H1 (cell line): ENCODE results near the gene ZNF839. TPM values are rescaled to one million over a fixed set of nuclear protein-coding genes. Genes with fewer than 3 reads are reported as not detected.

Experiments used
- CTCF ChIA-PET: fragments of 300-600 bp; sonication (Branson Sonifier 250); formaldehyde crosslinking; loops from one replicate; lab custom pipeline; 2021; ENCODE audit not compliant: partially characterized antibody; lab: Charles Lee
- POLR2A ChIA-PET: fragments of 300-600 bp; sonication (Branson Sonifier 250); formaldehyde crosslinking; loops from one replicate; lab custom pipeline; 2021; ENCODE audit warnings: inconsistent platforms; ENCODE audit not compliant: partially characterized antibody; lab: Charles Lee
- DNase-seq, 2 experiments: peaks; one replicate each; pipeline versions ENCODE4 v3.0.0 to v3.0.0-alpha.2; 2010 to 2022; ENCODE audit warnings: low spot score in 2 of 2, low read depth in 1 of 2, mixed read lengths in 1 of 2
- FAIRE-seq: peaks from 2 replicates; lab custom pipeline; 2011; peaks lifted over from hg19 to GRCh38; lab: Jason Lieb, UNC
- H2AFZ ChIP-seq: 2 replicates; pipeline ENCODE4 v1.8.1; 2012; ENCODE audit warnings: low read length, inconsistent platforms
- H2AK5ac ChIP-seq: 2 replicates; pipeline ENCODE4 v1.6.1; 2013; ENCODE audit warnings: low read depth, low read length
- H2BK120ac ChIP-seq: replicated peaks from 2 replicates; pipeline ENCODE3; 2013; ENCODE audit warnings: low read depth, low read length, inconsistent platforms
- H2BK12ac ChIP-seq: 2 replicates; pipeline ENCODE4 v1.6.1; 2013; ENCODE audit warnings: low read depth, low read length
- H2BK15ac ChIP-seq: 2 replicates; pipeline ENCODE4 v1.6.1; 2013; ENCODE audit warnings: low read length
- H2BK20ac ChIP-seq: 2 replicates; pipeline ENCODE4 v1.6.1; 2013; ENCODE audit warnings: low read length
- H2BK5ac ChIP-seq: 2 replicates; pipeline ENCODE4 v1.6.1; 2013; ENCODE audit warnings: low read depth, low read length
- H3K14ac ChIP-seq: 2 replicates; pipeline ENCODE4 v1.6.1; 2013; ENCODE audit warnings: inconsistent platforms; ENCODE audit not compliant: insufficient read length
- H3K18ac ChIP-seq: 2 replicates; pipeline ENCODE4 v1.6.1; 2013; ENCODE audit warnings: low read length; ENCODE audit errors: extremely low read depth
- H3K23ac ChIP-seq: 2 replicates; pipeline ENCODE4 v1.6.1; 2013; ENCODE audit warnings: inconsistent platforms; ENCODE audit not compliant: insufficient read length
- H3K23me2 ChIP-seq: 2 replicates; pipeline ENCODE4 v1.6.1; 2013; ENCODE audit warnings: low read depth, low read length
- H3K27ac ChIP-seq: 2 replicates; pipeline ENCODE4 v1.6.1; 2011; ENCODE audit warnings: low read depth, low read length, inconsistent platforms
- H3K27me3 ChIP-seq, 4 experiments: replicated peaks in 1 of 4; 1 replicate in 1 of 4; 2 replicates in 3 of 4; pipeline versions ENCODE4 v1.6.1 to v1.8.1; 2011 to 2013; ENCODE audit warnings: low read length in 3 of 4, mild to moderate bottlenecking in 3 of 4, inconsistent platforms in 2 of 4, mixed read lengths in 2 of 4, moderate library complexity in 1 of 4; ENCODE audit not compliant: control insufficient read depth in 3 of 4, insufficient read depth in 3 of 4; ENCODE audit errors: extremely low read depth in 1 of 4
- H3K36me3 ChIP-seq, 4 experiments: 2 replicates each; pipeline versions ENCODE4 v1.6.1 to v1.8.1; 2011 to 2013; ENCODE audit warnings: mild to moderate bottlenecking in 4 of 4, low read length in 3 of 4, moderate library complexity in 2 of 4, control low read depth in 1 of 4, inconsistent platforms in 1 of 4; ENCODE audit not compliant: insufficient read depth in 4 of 4, control insufficient read depth in 2 of 4
- H3K4ac ChIP-seq: replicated peaks from 2 replicates; pipeline ENCODE3; 2013; ENCODE audit warnings: low read length, low read depth, mixed read lengths, inconsistent platforms; ENCODE audit not compliant: insufficient read length
- H3K4me1 ChIP-seq, 4 experiments: replicated peaks in 1 of 4; 1 replicate in 1 of 4; 2 replicates in 3 of 4; pipeline versions ENCODE4 v1.6.1 to v1.8.1; 2011 to 2013; ENCODE audit warnings: low read length in 3 of 4, inconsistent platforms in 2 of 4, mixed read lengths in 1 of 4; ENCODE audit not compliant: insufficient read depth in 4 of 4, control insufficient read depth in 3 of 4
- H3K4me2 ChIP-seq, 2 experiments: 2 replicates each; pipeline versions ENCODE4 v1.6.1 to v1.8.1; 2011 to 2013; ENCODE audit warnings: low read depth in 2 of 2, low read length in 2 of 2, control low read depth in 1 of 2, inconsistent platforms in 1 of 2, mild to moderate bottlenecking in 1 of 2; ENCODE audit not compliant: insufficient read depth in 1 of 2
- H3K4me3 ChIP-seq, 4 experiments: fragments of 200-600, 300-600 bp in 1 of 4; sonication (generic), shearing (Covaris generic), sonication (Bioruptor Twin) in 1 of 4; 2 replicates each; pipeline versions ENCODE4 v1.5.1 to v1.8.1; 2011 to 2016; ENCODE audit warnings: low read length in 4 of 4, low read depth in 3 of 4, control low read depth in 2 of 4, inconsistent platforms in 2 of 4, mild to moderate bottlenecking in 2 of 4, mixed read lengths in 1 of 4, moderate library complexity in 1 of 4; ENCODE audit not compliant: insufficient read depth in 2 of 4; ENCODE audit errors: extremely low read depth in 1 of 4
- H3K56ac ChIP-seq: replicated peaks from 2 replicates; pipeline ENCODE3; 2013; ENCODE audit warnings: low read depth, mild to moderate bottlenecking, mixed read lengths, low read length, inconsistent platforms; ENCODE audit not compliant: insufficient read length
- H3K79me1 ChIP-seq: 2 replicates; pipeline ENCODE4 v1.6.1; 2013; ENCODE audit warnings: low read depth, low read length, control low read depth
- H3K79me2 ChIP-seq, 2 experiments: 2 replicates each; pipeline versions ENCODE4 v1.6.1 to v1.8.1; 2012 to 2013; ENCODE audit warnings: low read length in 2 of 2, mild to moderate bottlenecking in 2 of 2, inconsistent platforms in 1 of 2; ENCODE audit not compliant: insufficient read depth in 2 of 2, control insufficient read depth in 1 of 2
- H3K9ac ChIP-seq, 4 experiments: replicated peaks in 1 of 4; 1 replicate in 1 of 4; 2 replicates in 3 of 4; pipeline versions ENCODE4 v1.6.1 to v1.8.1; 2011 to 2013; ENCODE audit warnings: low read depth in 3 of 4, low read length in 3 of 4, control low read depth in 2 of 4, mild to moderate bottlenecking in 2 of 4, moderate library complexity in 2 of 4, inconsistent platforms in 1 of 4; ENCODE audit errors: extremely low read depth in 1 of 4
- H3K9me3 ChIP-seq, 2 experiments: 2 replicates each; pipeline versions ENCODE4 v1.6.1 to v1.8.1; 2012 to 2013; ENCODE audit warnings: mild to moderate bottlenecking in 2 of 2, moderate library complexity in 2 of 2, control low read depth in 1 of 2, inconsistent platforms in 1 of 2, low read depth in 1 of 2, low read length in 1 of 2, mixed read lengths in 1 of 2; ENCODE audit not compliant: insufficient read depth in 2 of 2
- H4K20me1 ChIP-seq, 2 experiments: replicated peaks in 1 of 2; 2 replicates each; pipeline versions ENCODE3 to v1.8.1; 2011 to 2013; ENCODE audit warnings: inconsistent platforms in 2 of 2, low read length in 2 of 2, mild to moderate bottlenecking in 1 of 2; ENCODE audit not compliant: insufficient read depth in 2 of 2, control insufficient read depth in 1 of 2
- H4K5ac ChIP-seq: 2 replicates; pipeline ENCODE4 v1.6.1; 2013; ENCODE audit warnings: low read length, low read depth, mixed read lengths, inconsistent platforms; ENCODE audit not compliant: insufficient read length
- H4K8ac ChIP-seq: 2 replicates; pipeline ENCODE4 v1.8.0; 2013; ENCODE audit warnings: mild to moderate bottlenecking, moderate library complexity, low read length, inconsistent platforms; ENCODE audit not compliant: insufficient read depth; ENCODE audit errors: extremely low read depth
- H4K91ac ChIP-seq: replicated peaks from 2 replicates; pipeline ENCODE3; 2013; ENCODE audit warnings: low read length, mixed read lengths, inconsistent platforms; ENCODE audit not compliant: insufficient read length
- BRCA1 ChIP-seq: IDR thresholded peaks from 2 replicates; pipeline ENCODE4 v1.6.1; 2012; ENCODE audit warnings: low read depth, low read length, improper control_type of control experiment
- CBX5 ChIP-seq: fragments of 300-800, 300-1000 bp; sonication (generic); IDR thresholded peaks from 2 replicates; pipeline ENCODE4 v1.7.1; 2016; ENCODE audit warnings: antibody characterized with exemption, low read length, low read depth
- EGR1 ChIP-seq: IDR thresholded peaks from 2 replicates; pipeline ENCODE4 v1.6.1; 2011; ENCODE audit warnings: low read depth, low read length, borderline replicate concordance
- EP300 ChIP-seq, 2 experiments: IDR thresholded peaks; 1 replicate in 1 of 2; 2 replicates in 1 of 2; pipeline ENCODE4 v1.6.1; 2011 to 2012; ENCODE audit warnings: low read depth in 2 of 2, low read length in 2 of 2, mild to moderate bottlenecking in 2 of 2, borderline replicate concordance in 1 of 2, inconsistent platforms in 1 of 2, moderate library complexity in 1 of 2
- EZH2 ChIP-seq: fragments of 200-600 bp; sonication (generic); IDR thresholded peaks from 2 replicates; pipeline ENCODE4 v1.7.1; 2012; ENCODE audit warnings: low read depth, mild to moderate bottlenecking, moderate library complexity, low read length, inconsistent platforms; ENCODE audit not compliant: severe bottlenecking
- GTF2F1 ChIP-seq: IDR thresholded peaks from 2 replicates; pipeline ENCODE4 v1.6.1; 2012; ENCODE audit warnings: low read depth, low read length, improper control_type of control experiment, borderline replicate concordance
- JUN ChIP-seq: IDR thresholded peaks from 2 replicates; pipeline ENCODE4 v1.6.1; 2011; ENCODE audit warnings: low read depth, mild to moderate bottlenecking, improper control_type of control experiment, low read length
- PHF8 ChIP-seq: fragments of 200-600 bp; sonication (generic); conservative IDR thresholded peaks from 2 replicates; pipeline ENCODE4 v1.7.1; 2012; ENCODE audit warnings: low read depth, mild to moderate bottlenecking, inconsistent platforms, low read length, moderate library complexity
- POLR2A ChIP-seq, 2 experiments: IDR thresholded peaks; 1 replicate in 1 of 2; 2 replicates in 1 of 2; pipeline ENCODE4 v1.6.1; 2011; ENCODE audit warnings: low read depth in 2 of 2, low read length in 2 of 2, mild to moderate bottlenecking in 2 of 2; ENCODE audit errors: control extremely low read depth in 1 of 2
- TEAD4 ChIP-seq: IDR thresholded peaks from 2 replicates; pipeline ENCODE4 v1.6.1; 2012; ENCODE audit warnings: low read depth, low read length, inconsistent platforms, mixed read lengths
- YY1 ChIP-seq: IDR thresholded peaks from 2 replicates; pipeline ENCODE4 v1.6.1; 2011; ENCODE audit warnings: low read depth, mild to moderate bottlenecking, low read length
- ZNF274 ChIP-seq: IDR thresholded peaks from 2 replicates; pipeline ENCODE4 v1.7.0; 2012; ENCODE audit warnings: low read length, borderline replicate concordance; ENCODE audit errors: extremely low read depth
- WGBS, 2 experiments: shearing (Covaris generic) in 1 of 2; methylation state at CpG; one replicate each; pipeline versions ENCODE4 v1.1.6 to v1.1.7; 2013 to 2015; ENCODE audit warnings: low lambda C conversion rate in 2 of 2, mixed read lengths in 2 of 2, inconsistent platforms in 1 of 2, low coverage in 1 of 2, missing lambda C conversion rate in 1 of 2; ENCODE audit not compliant: insufficient replicate concordance in 2 of 2, insufficient coverage in 1 of 2, insufficient read length in 1 of 2; ENCODE audit errors: extremely low coverage in 1 of 2, missing lambda C conversion rate in 1 of 2; 5-methylcytosine and 5-hydroxymethylcytosine counted together
- polyA plus RNA-seq, 7 experiments: library from polyadenylated mRNA; depleted of rRNA in 3 of 7; stranded (reverse) in 5 of 7; unstranded in 2 of 7; fragments of >200 nt in 5 of 7; fragments of 200-250 nt in 2 of 7; gene quantifications; 1 replicate in 5 of 7; 2 replicates in 1 of 7; 4 replicates in 1 of 7; pipeline versions ENCODE4 v1.2.1 to v1.2.3, GENCODE V29; 2011 to 2013; ENCODE audit warnings: missing spikeins in 2 of 7, mixed read lengths in 2 of 7
- total RNA-seq: library from RNA; stranded (reverse); fragmentation: NEBNext Ultra II Directional; extraction: Animal tissue kit (Norgen Biotek cat#: 25700); gene quantifications from 2 replicates; pipeline ENCODE4 v1.2.1, GENCODE V29; 2021
- TF ChIP-seq, protein P1 (sequence below): IDR thresholded peaks from 2 replicates; pipeline ENCODE4 v1.6.1; 2012; ENCODE audit warnings: low read length, inconsistent platforms

ZNF839 gene
- total and polyA plus RNA-seq, 2 of the 8 experiments (the other 6 are each of a cell fraction or from before 2014, with no cell fraction given), result 8.1 to 9.4 TPM

- Histone ChIP-seq H3K27me3 (no peaks in the 10 kb centered on the region), H2BK5ac (no peak overlapping the region), H4K5ac (no peak overlapping the region), H2BK20ac (no peak overlapping the region), H3K79me2 (no peaks in the 10 kb centered on the region), H4K8ac (no peak overlapping the region), H3K36me3 (peaks cover 2 to 27% (median 18%) of the 10 kb centered on the region in 4 experiments; a peak in 6 of 8 replicates), H3K9me3 (no peaks in the 10 kb centered on the region), H3K4me3 (no peak overlapping the region), H3K4me1 (no peaks in the 10 kb centered on the region), H2BK15ac (no peak overlapping the region), H2BK120ac (no peak overlapping the region), H2BK12ac (no peak overlapping the region), H3K14ac (no peak overlapping the region), H3K23me2 (no peaks in the 10 kb centered on the region), H2AFZ (no peak overlapping the region), H3K9ac (no peak overlapping the region), H3K18ac (no peak overlapping the region), H4K20me1 (no peaks in the 10 kb centered on the region), H3K56ac (no peak overlapping the region), H3K27ac (no peak overlapping the region), H3K23ac (no peak overlapping the region), H4K91ac (no peak overlapping the region), H3K4me2 (no peak overlapping the region), H3K79me1 (no peaks in the 10 kb centered on the region), H3K4ac (no peak overlapping the region), H2AK5ac (no peak overlapping the region)
- POLR2A ChIA-PET, result interaction anchor here (1.1 to 2.1 kb wide), 2 partner anchors 10 to 11 kb away, joined by 3 to 8 read pairs; partner anchors contain the start of genes CINP and TECPR2
- CTCF ChIA-PET, result interaction anchor here (1.3 kb wide), 1 partner anchor 68 kb away, joined by 3 read pairs; no protein-coding TSS in a partner anchor
- DNase-seq (no peak), FAIRE-seq (no peak)
- WGBS, 2 experiments, result 93% methylated on average over 4 of the region's 4 CpGs; no CpG with 5 or more reads in 1 of the 2 experiments
- TF ChIP-seq BRCA1, result no peak
- TF ChIP-seq GTF2F1, result no peak
- TF ChIP-seq EGR1, result no peak
- TF ChIP-seq TEAD4, result no peak
- TF ChIP-seq JUN, result no peak
- no peak for TF ChIP-seq POLR2A (IDR thresholded peaks at IDR 0.05; ENCODE audit: control extremely low read depth in 1 of 2, low read depth in 2 of 2, low read length in 2 of 2)
- TF ChIP-seq CBX5, result no peak
- TF ChIP-seq ZNF274, result no peak
- TF ChIP-seq, protein P1, sequence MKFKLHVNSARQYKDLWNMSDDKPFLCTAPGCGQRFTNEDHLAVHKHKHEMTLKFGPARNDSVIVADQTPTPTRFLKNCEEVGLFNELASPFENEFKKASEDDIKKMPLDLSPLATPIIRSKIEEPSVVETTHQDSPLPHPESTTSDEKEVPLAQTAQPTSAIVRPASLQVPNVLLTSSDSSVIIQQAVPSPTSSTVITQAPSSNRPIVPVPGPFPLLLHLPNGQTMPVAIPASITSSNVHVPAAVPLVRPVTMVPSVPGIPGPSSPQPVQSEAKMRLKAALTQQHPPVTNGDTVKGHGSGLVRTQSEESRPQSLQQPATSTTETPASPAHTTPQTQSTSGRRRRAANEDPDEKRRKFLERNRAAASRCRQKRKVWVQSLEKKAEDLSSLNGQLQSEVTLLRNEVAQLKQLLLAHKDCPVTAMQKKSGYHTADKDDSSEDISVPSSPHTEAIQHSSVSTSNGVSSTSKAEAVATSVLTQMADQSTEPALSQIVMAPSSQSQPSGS, result no peak
- TF ChIP-seq PHF8, result no peak
- TF ChIP-seq EP300 (IDR thresholded peaks at IDR 0.05; ENCODE audit: borderline replicate concordance in 1 of 2, low read depth in 2 of 2, low read length in 2 of 2), result no peak
- no peak for TF ChIP-seq EZH2
- no peak for TF ChIP-seq YY1
Observed at GRCh38 chr14:102352213-102352612, 32.7 kb downstream of the ZNF839 start.
